ENCODE measurements around the gene ATP10A.
A peak's percentile ranks its signal among the peaks of the same experiment; 100 is the strongest.

The ATP10A gene

DNA sequence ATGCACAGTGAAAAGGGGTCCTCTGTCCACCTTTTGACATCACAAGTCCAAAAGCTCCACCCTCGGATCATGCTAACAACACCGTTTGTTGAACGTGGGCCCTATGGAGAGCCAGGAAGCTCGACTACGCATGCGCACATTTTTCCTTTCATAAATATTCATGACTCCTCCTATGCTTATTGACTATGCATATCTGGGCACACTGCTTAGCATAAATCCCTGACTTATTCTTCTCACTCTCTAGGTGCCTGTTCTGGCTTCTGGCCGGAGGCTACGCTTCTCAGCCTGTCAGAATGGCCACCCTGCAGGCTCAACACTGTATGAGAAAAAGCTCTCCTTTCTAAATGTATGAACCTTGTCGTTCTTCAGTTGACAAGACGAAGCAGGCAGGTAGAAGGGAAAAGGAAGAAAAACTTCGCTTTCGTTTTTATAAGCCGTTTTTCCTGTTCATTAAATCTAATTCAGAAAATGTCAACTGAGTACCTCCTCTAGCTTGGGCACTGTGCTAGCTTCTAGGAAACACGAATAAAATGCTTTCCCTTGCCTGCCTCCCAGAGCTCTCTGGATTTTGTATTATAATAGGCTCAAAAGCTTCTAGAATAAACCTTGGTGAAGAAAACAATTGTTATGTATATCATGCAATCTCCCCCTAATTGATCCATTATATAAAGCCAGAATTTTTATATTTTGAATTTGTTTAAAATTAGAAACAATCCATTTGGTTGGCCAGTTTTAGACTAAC is 207.7 kb downstream of the ATP10A start:
- no CpG with 5 or more reads among the region's 14 CpGs for WGBS, 2 donors (ENCODE audit: extremely low coverage in 2 of 2, insufficient read length in 2 of 2, insufficient replicate concordance in 1 of 2)
- Histone ChIP-seq H3K4me3 (ENCODE audit: low read length in 2 of 2) (no peak overlapping the region), H2BK120ac (ENCODE audit: low read depth, low read length) (no peak overlapping the region), H3K4me1 (ENCODE audit: control insufficient read depth in 2 of 2, insufficient read depth in 1 of 2, low read depth in 1 of 2, low read length in 2 of 2) (no peaks in the 10 kb centered on the region), H2BK15ac (ENCODE audit: low read length) (no peak overlapping the region), H4K91ac (ENCODE audit: low read depth, low read length, poor library complexity) (no peak overlapping the region), H3K27ac (replicated peaks; ENCODE audit: low read length) (no peak overlapping the region), H3K9ac (ENCODE audit: low read depth, low read length, poor library complexity) (no peak overlapping the region), H3K27me3 (ENCODE audit: control insufficient read depth in 3 of 3, insufficient read depth in 3 of 3, low read depth in 1 of 3, low read length in 3 of 3) (no peaks in the 10 kb centered on the region), H3K18ac (ENCODE audit: low read length) (no peak overlapping the region), H3K14ac (ENCODE audit: low read length) (no peak overlapping the region), H2AFZ (ENCODE audit: low read length) (no peak overlapping the region), H2BK5ac (ENCODE audit: low read length) (no peak overlapping the region), H3K79me1 (ENCODE audit: low read depth, low read length) (no peaks in the 10 kb centered on the region), H3K4me2 (ENCODE audit: insufficient read depth, low read length, poor library complexity, severe bottlenecking) (no peak overlapping the region), H3K9me3 (replicated peaks in 1 of 2; ENCODE audit: control insufficient read depth in 2 of 2, insufficient read depth in 1 of 2, low read depth in 1 of 2, low read length in 2 of 2) (peaks cover 0 to 2% of the 10 kb centered on the region in 2 donors), H3K36me3 (replicated peaks in 1 of 2; ENCODE audit: control insufficient read depth in 2 of 2, insufficient read depth in 2 of 2, low read length in 2 of 2) (no peaks in the 10 kb centered on the region), H2BK12ac (ENCODE audit: low read length) (no peak overlapping the region), H2AK5ac (ENCODE audit: low read depth, low read length) (no peak overlapping the region), H3K4ac (ENCODE audit: low read length) (no peak overlapping the region), H3K23ac (ENCODE audit: low read depth, low read length, poor library complexity) (no peak overlapping the region), H4K8ac (ENCODE audit: low read depth, low read length) (no peak overlapping the region)
- DNase-seq (ENCODE audit: low spot score), result no peak

DNA sequence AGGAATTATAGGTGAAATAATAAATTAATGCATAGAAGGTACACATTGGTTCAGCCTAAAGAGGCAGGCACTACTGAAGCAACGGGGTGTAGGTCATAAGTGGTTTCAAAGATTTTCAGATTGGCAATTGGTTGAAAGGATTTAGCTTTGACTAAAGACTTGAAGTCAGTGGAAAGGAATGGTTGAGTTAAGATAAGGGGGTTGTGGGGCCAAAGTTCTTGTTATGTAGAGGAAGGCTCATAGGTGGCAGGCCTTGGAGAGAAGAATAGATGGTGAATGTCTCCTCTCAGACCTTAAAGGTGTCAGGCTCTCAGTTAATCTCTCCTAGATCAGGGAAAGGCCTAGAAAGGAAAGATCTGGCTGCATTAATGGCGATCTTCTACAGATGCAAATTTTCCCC is 209.8 kb downstream of the ATP10A start:
- Histone ChIP-seq H2BK5ac (ENCODE audit: low read length) (no peak overlapping the region), H2BK15ac (ENCODE audit: low read length) (no peak overlapping the region), H2AK5ac (ENCODE audit: low read depth, low read length) (no peak overlapping the region), H3K9me3 (replicated peaks in 1 of 2; ENCODE audit: control insufficient read depth in 2 of 2, insufficient read depth in 1 of 2, low read depth in 1 of 2, low read length in 2 of 2) (no peaks in the 10 kb centered on the region), H3K4me1 (ENCODE audit: control insufficient read depth in 2 of 2, insufficient read depth in 1 of 2, low read depth in 1 of 2, low read length in 2 of 2) (no peaks in the 10 kb centered on the region), H2AFZ (ENCODE audit: low read length) (no peak overlapping the region), H2BK120ac (ENCODE audit: low read depth, low read length) (no peak overlapping the region), H2BK12ac (ENCODE audit: low read length) (no peak overlapping the region), H3K4me2 (ENCODE audit: insufficient read depth, low read length, poor library complexity, severe bottlenecking) (no peak overlapping the region), H4K8ac (ENCODE audit: low read depth, low read length) (no peak overlapping the region), H3K36me3 (replicated peaks in 1 of 2; ENCODE audit: control insufficient read depth in 2 of 2, insufficient read depth in 2 of 2, low read length in 2 of 2) (no peaks in the 10 kb centered on the region), H4K91ac (ENCODE audit: low read depth, low read length, poor library complexity) (no peak overlapping the region), H3K23ac (ENCODE audit: low read depth, low read length, poor library complexity) (no peak overlapping the region), H3K79me1 (ENCODE audit: low read depth, low read length) (no peaks in the 10 kb centered on the region), H3K4ac (ENCODE audit: low read length) (no peak overlapping the region), H3K27me3 (ENCODE audit: control insufficient read depth in 3 of 3, insufficient read depth in 3 of 3, low read depth in 1 of 3, low read length in 3 of 3) (no peaks in the 10 kb centered on the region), H3K14ac (ENCODE audit: low read length) (no peak overlapping the region), H3K4me3 (ENCODE audit: low read length in 2 of 2) (no peak overlapping the region), H3K27ac (replicated peaks; ENCODE audit: low read length) (no peak overlapping the region), H3K18ac (ENCODE audit: low read length) (no peak overlapping the region), H3K9ac (ENCODE audit: low read depth, low read length, poor library complexity) (no peak overlapping the region)
- no CpG with 5 or more reads among the region's 2 CpGs for WGBS, 2 donors (ENCODE audit: extremely low coverage in 2 of 2, insufficient read length in 2 of 2, insufficient replicate concordance in 1 of 2)
- no peak for DNase-seq (ENCODE audit: low spot score)

DNA sequence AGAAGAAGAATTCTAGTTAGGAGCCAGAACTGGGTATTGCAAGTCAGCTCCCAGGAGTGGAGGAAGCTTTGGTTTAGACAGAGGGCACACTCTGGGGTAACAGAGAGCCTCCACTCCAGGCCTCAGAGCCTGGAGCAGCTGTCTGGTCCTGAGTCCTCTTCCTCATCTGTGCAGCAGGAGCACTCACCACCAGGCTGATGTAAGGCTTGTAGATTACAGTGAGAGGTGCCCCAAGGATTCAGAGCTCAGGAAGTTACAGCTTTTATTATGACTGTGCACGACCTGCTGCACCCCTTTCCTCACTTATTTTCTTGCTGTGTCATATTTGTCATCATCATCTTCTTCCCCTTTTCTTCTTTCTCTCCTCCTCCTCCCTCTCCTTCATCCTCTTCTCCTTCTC is 210.4 kb downstream of the ATP10A start:
- H4K8ac ChIP-seq (ENCODE audit: low read depth, low read length), result no peak overlapping the region
- H2BK12ac ChIP-seq (ENCODE audit: low read length), result no peak overlapping the region
- no peak overlapping the region for H3K4me3 ChIP-seq (ENCODE audit: low read length in 2 of 2)
- no peaks in the 10 kb centered on the region for H3K9me3 ChIP-seq (replicated peaks in 1 of 2; ENCODE audit: control insufficient read depth in 2 of 2, insufficient read depth in 1 of 2, low read depth in 1 of 2, low read length in 2 of 2)
- no CpG with 5 or more reads among the region's 1 CpG for WGBS, 2 donors (ENCODE audit: extremely low coverage in 2 of 2, insufficient read length in 2 of 2, insufficient replicate concordance in 1 of 2)
- H3K4ac ChIP-seq (ENCODE audit: low read length), result no peak overlapping the region
- H2BK5ac ChIP-seq (ENCODE audit: low read length), result no peak overlapping the region
- H3K4me1 ChIP-seq (ENCODE audit: control insufficient read depth in 2 of 2, insufficient read depth in 1 of 2, low read depth in 1 of 2, low read length in 2 of 2), result no peaks in the 10 kb centered on the region
- H2AK5ac ChIP-seq (ENCODE audit: low read depth, low read length), result no peak overlapping the region
- peak overlapping the region; percentile 6 for H3K18ac ChIP-seq (ENCODE audit: low read length)
- H3K23ac ChIP-seq (ENCODE audit: low read depth, low read length, poor library complexity), result no peak overlapping the region
- H3K27me3 ChIP-seq (ENCODE audit: control insufficient read depth in 3 of 3, insufficient read depth in 3 of 3, low read depth in 1 of 3, low read length in 3 of 3), result no peaks in the 10 kb centered on the region
- no peaks in the 10 kb centered on the region for H3K79me1 ChIP-seq (ENCODE audit: low read depth, low read length)
- H3K4me2 ChIP-seq (ENCODE audit: insufficient read depth, low read length, poor library complexity, severe bottlenecking), result no peak overlapping the region
- no peak overlapping the region for H3K27ac ChIP-seq (replicated peaks; ENCODE audit: low read length)
- no peak overlapping the region for H2BK120ac ChIP-seq (ENCODE audit: low read depth, low read length)
- no peak overlapping the region for H3K9ac ChIP-seq (ENCODE audit: low read depth, low read length, poor library complexity)
- DNase-seq (ENCODE audit: low spot score), result no peak
- no peak overlapping the region for H2BK15ac ChIP-seq (ENCODE audit: low read length)
- H3K14ac ChIP-seq (ENCODE audit: low read length), result no peak overlapping the region
- no peak overlapping the region for H4K91ac ChIP-seq (ENCODE audit: low read depth, low read length, poor library complexity)
- H3K36me3 ChIP-seq (replicated peaks in 1 of 2; ENCODE audit: control insufficient read depth in 2 of 2, insufficient read depth in 2 of 2, low read length in 2 of 2), result no peaks in the 10 kb centered on the region
- no peak overlapping the region for H2AFZ ChIP-seq (ENCODE audit: low read length)

DNA sequence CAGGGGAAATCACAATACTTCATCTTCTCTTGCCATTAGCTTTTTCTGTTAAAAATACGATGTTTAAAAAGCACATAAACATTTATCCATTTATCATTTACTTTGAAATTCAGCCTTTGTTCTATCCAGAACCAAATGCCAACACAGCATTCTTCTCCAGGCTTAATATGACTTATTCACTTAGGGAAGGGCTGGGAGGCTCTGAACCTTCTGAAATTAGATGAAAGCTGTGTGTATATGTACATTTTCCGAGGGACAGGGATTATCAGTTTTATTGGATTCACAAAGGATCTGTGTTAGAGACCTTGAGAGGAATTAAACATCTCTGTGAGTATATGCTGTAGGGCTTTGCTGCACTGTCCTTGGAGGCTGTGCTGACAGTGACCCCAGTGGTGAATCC is 213.7 kb downstream of the ATP10A start:
- Histone ChIP-seq H2BK120ac (ENCODE audit: low read depth, low read length) (no peak overlapping the region), H2AK5ac (ENCODE audit: low read depth, low read length) (no peak overlapping the region), H3K4me1 (ENCODE audit: control insufficient read depth in 2 of 2, insufficient read depth in 1 of 2, low read depth in 1 of 2, low read length in 2 of 2) (peaks cover 4 to 6% of the 10 kb centered on the region in 2 donors), H2BK15ac (ENCODE audit: low read length) (no peak overlapping the region), H3K14ac (ENCODE audit: low read length) (no peak overlapping the region), H3K4me2 (ENCODE audit: insufficient read depth, low read length, poor library complexity, severe bottlenecking) (no peak overlapping the region), H2BK12ac (ENCODE audit: low read length) (no peak overlapping the region), H3K18ac (ENCODE audit: low read length) (no peak overlapping the region), H2BK5ac (ENCODE audit: low read length) (no peak overlapping the region), H3K9me3 (replicated peaks in 1 of 2; ENCODE audit: control insufficient read depth in 2 of 2, insufficient read depth in 1 of 2, low read depth in 1 of 2, low read length in 2 of 2) (no peaks in the 10 kb centered on the region), H3K27ac (replicated peaks; ENCODE audit: low read length) (no peak overlapping the region), H3K4me3 (ENCODE audit: low read length in 2 of 2) (no peak overlapping the region), H3K9ac (ENCODE audit: low read depth, low read length, poor library complexity) (no peak overlapping the region), H3K27me3 (ENCODE audit: control insufficient read depth in 3 of 3, insufficient read depth in 3 of 3, low read depth in 1 of 3, low read length in 3 of 3) (no peaks in the 10 kb centered on the region), H3K23ac (ENCODE audit: low read depth, low read length, poor library complexity) (no peak overlapping the region), H4K91ac (ENCODE audit: low read depth, low read length, poor library complexity) (no peak overlapping the region), H3K36me3 (replicated peaks in 1 of 2; ENCODE audit: control insufficient read depth in 2 of 2, insufficient read depth in 2 of 2, low read length in 2 of 2) (no peaks in the 10 kb centered on the region), H3K4ac (ENCODE audit: low read length) (no peak overlapping the region), H4K8ac (ENCODE audit: low read depth, low read length) (no peak overlapping the region), H3K79me1 (ENCODE audit: low read depth, low read length) (no peaks in the 10 kb centered on the region), H2AFZ (ENCODE audit: low read length) (no peak overlapping the region)
- no peak for DNase-seq (ENCODE audit: low spot score)
- no CpG with 5 or more reads among the region's 2 CpGs for WGBS, 2 donors (ENCODE audit: extremely low coverage in 2 of 2, insufficient read length in 2 of 2, insufficient replicate concordance in 1 of 2)
